HepG2 (cell line): ENCODE results near the gene MAFF. TPM values are rescaled to one million over a fixed set of nuclear protein-coding genes. Genes with fewer than 3 reads are reported as not detected.
A peak's percentile ranks its signal among the peaks of the same experiment; 100 is the strongest.

Experiments
- CBFB ChIP-seq: sonication (generic); formaldehyde crosslinking; IDR thresholded peaks from 2 replicates; pipeline ENCODE4 v1.4.0; 2020; ENCODE audit warnings: missing genetic modification reagents
- CENPX ChIP-seq: sonication (generic); formaldehyde crosslinking; IDR thresholded peaks from 2 replicates; pipeline ENCODE4 v1.9.0; 2021; ENCODE audit warnings: mild to moderate bottlenecking, missing genetic modification reagents, moderate library complexity
- HIVEP1 ChIP-seq: sonication (generic); formaldehyde crosslinking; IDR thresholded peaks from 2 replicates; pipeline ENCODE4 v1.4.0; 2020; ENCODE audit warnings: mild to moderate bottlenecking, missing genetic modification reagents
- HMGA1 ChIP-seq: sonication (generic); formaldehyde crosslinking; conservative IDR thresholded peaks from 2 replicates; pipeline ENCODE4 v1.4.0; 2020; ENCODE audit warnings: missing genetic modification reagents
- MYNN ChIP-seq: sonication (generic); formaldehyde crosslinking; IDR thresholded peaks from 2 replicates; pipeline ENCODE4 v1.4.0; 2020; ENCODE audit warnings: mild to moderate bottlenecking, low read depth, missing genetic modification reagents
- MZF1 ChIP-seq: sonication (generic); formaldehyde crosslinking; IDR thresholded peaks from 2 replicates; pipeline ENCODE4 v1.8.1; 2023; ENCODE audit warnings: mild to moderate bottlenecking, missing genetic modification reagents, borderline replicate concordance
- STAT5B ChIP-seq: sonication (generic); formaldehyde crosslinking; IDR thresholded peaks from 2 replicates; pipeline ENCODE4 v1.4.0; 2020; ENCODE audit warnings: missing genetic modification reagents
- ZBTB33 ChIP-seq: sonication (generic); formaldehyde crosslinking; IDR thresholded peaks from 2 replicates; pipeline ENCODE4 v1.4.0; 2020; ENCODE audit warnings: missing genetic modification reagents
- ZBTB8A ChIP-seq: sonication (generic); formaldehyde crosslinking; IDR thresholded peaks from 2 replicates; pipeline ENCODE4 v1.4.0; 2020; ENCODE audit warnings: mild to moderate bottlenecking, low read depth, missing genetic modification reagents, borderline replicate concordance
- ZEB1 ChIP-seq: IDR thresholded peaks from 2 replicates; pipeline ENCODE4 v1.6.1; 2012; ENCODE audit warnings: mild to moderate bottlenecking, low read depth, inconsistent platforms; ENCODE audit not compliant: insufficient replicate concordance
- ZFP37 ChIP-seq: sonication (generic); formaldehyde crosslinking; IDR thresholded peaks from 2 replicates; pipeline ENCODE4 v1.4.0; 2020; ENCODE audit warnings: missing genetic modification reagents, borderline replicate concordance
- ZMYM3 ChIP-seq: sonication (generic); formaldehyde crosslinking; IDR thresholded peaks from 2 replicates; pipeline ENCODE4 v1.5.1; 2020; ENCODE audit warnings: mild to moderate bottlenecking, missing genetic modification reagents
- ZNF33A ChIP-seq: sonication (generic); formaldehyde crosslinking; IDR thresholded peaks from 2 replicates; pipeline ENCODE4 v1.5.1; 2020; ENCODE audit warnings: missing genetic modification reagents, mild to moderate bottlenecking, moderate library complexity, borderline replicate concordance
- ZNF431 ChIP-seq: sonication (generic); formaldehyde crosslinking; IDR thresholded peaks from 2 replicates; pipeline ENCODE4 v1.9.0; 2022; ENCODE audit warnings: missing genetic modification reagents, low read depth, mild to moderate bottlenecking, borderline replicate concordance
- ZNF451 ChIP-seq: sonication (generic); formaldehyde crosslinking; IDR thresholded peaks from 2 replicates; pipeline ENCODE4 v1.5.0; 2020; ENCODE audit warnings: mild to moderate bottlenecking, missing genetic modification reagents
- ZNF816 ChIP-seq: sonication (generic); formaldehyde crosslinking; IDR thresholded peaks from 2 replicates; pipeline ENCODE4 v1.8.0; 2022; ENCODE audit warnings: missing genetic modification reagents, mild to moderate bottlenecking, borderline replicate concordance
- ZNF839 ChIP-seq: sonication (generic); formaldehyde crosslinking; IDR thresholded peaks from 2 replicates; pipeline ENCODE4 v1.4.0; 2020; ENCODE audit warnings: missing genetic modification reagents, mild to moderate bottlenecking, borderline replicate concordance
- polyA plus RNA-seq, 8 experiments: library from polyadenylated mRNA; depleted of rRNA in 3 of 8; stranded (reverse) in 7 of 8; unstranded in 1 of 8; fragments of >200 nt; fragmentation: Illumina TruSeq in 4 of 8; extraction: Trizol in 4 of 8; gene quantifications; 2 replicates each; pipeline versions ENCODE4 v1.2.1 to v1.2.3, GENCODE V29; 2011 to 2016; ENCODE audit warnings: low read depth in 4 of 8, missing spikeins in 1 of 8, mixed read lengths in 1 of 8; ENCODE audit not compliant: insufficient read depth in 1 of 8
- total RNA-seq, 5 experiments: library from RNA; depleted of rRNA; stranded (reverse); fragments of >200 nt; fragmentation: Illumina TruSeq; extraction: Trizol; gene quantifications; 2 replicates each; pipeline ENCODE4 v1.2.3, GENCODE V29; 2016; ENCODE audit warnings: low read depth in 1 of 5
- TF ChIP-seq, protein P1 (sequence below), 2 experiments: sonication (generic) in 1 of 2; formaldehyde crosslinking in 1 of 2; IDR thresholded peaks; 2 replicates each; pipeline versions ENCODE4 v1.5.1 to v1.6.1; 2011 to 2020; ENCODE audit warnings: borderline replicate concordance in 1 of 2, low read depth in 1 of 2, low read length in 1 of 2, mild to moderate bottlenecking in 1 of 2, missing genetic modification reagents in 1 of 2, moderate library complexity in 1 of 2
- TF ChIP-seq, protein P2 (sequence below): sonication (generic); formaldehyde crosslinking; IDR thresholded peaks from 2 replicates; pipeline ENCODE4 v1.8.0; 2022; ENCODE audit warnings: mild to moderate bottlenecking, missing genetic modification reagents, moderate library complexity
- TF ChIP-seq, protein P3 (sequence below): sonication (generic); formaldehyde crosslinking; IDR thresholded peaks from 2 replicates; pipeline ENCODE4 v1.8.0; 2022; ENCODE audit warnings: missing genetic modification reagents, mild to moderate bottlenecking, moderate library complexity, borderline replicate concordance

Gene MAFF
- total and polyA plus RNA-seq, 2 of the 13 experiments (the other 11 are each of a cell fraction or from before 2014, with no cell fraction given), result 5.4 to 14.3 TPM

DNA sequence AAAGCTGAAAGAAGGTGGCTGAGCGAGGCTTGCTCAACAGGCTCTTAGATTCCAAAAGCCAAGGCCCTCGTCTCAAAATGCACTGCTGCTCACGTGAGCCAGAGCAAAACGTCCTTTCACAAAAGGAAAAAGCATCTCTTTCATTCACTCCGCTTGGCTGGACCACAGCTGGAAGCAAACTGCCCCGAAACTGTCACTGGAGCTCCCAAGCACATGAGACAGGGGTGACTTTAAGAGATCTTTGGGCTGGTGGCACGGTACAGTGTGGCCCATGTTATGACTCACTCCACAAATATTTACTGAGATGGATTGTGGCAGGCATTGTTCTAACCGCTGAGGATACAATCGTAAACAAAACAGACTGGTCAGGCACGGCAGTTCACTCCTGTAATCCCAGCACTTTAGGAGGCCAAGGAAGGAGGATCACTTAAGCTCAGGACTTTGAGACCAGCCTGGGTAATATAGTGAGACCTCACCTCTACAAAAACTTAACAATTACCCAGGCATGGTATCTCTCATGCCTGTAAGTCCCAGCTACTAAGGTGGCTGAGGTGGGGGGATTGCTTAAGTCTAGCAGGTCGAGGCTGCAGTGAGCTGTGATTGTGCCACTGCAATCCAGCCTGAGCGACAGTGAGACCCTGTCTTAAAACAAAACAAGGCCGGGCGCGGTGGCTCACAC, 23.7 kb upstream of the MAFF start (continued):
- TF ChIP-seq CENPX (CRISPR knock-in tag) (no peak), MYNN (CRISPR knock-in tag) (no peak), MZF1 (CRISPR knock-in tag) (no peak), ZNF431 (CRISPR knock-in tag) (no peak), ZBTB8A (no peak), HMGA1 (CRISPR knock-in tag) (no peak), CBFB (CRISPR knock-in tag) (peak; percentile 68; the same call in 1 of the 2 replicates), ZNF839 (no peak), ZBTB33 (CRISPR knock-in tag) (no peak; the same call in 1 of the 2 replicates), ZNF33A (CRISPR knock-in tag) (no peak), ZMYM3 (CRISPR knock-in tag) (peak; percentile 98), HIVEP1 (CRISPR knock-in tag) (0 out of 2 replicates have a peak, but pooled peaks have one; percentile 64), ZNF451 (peak; percentile 39; the same call in 1 of the 2 replicates), STAT5B (CRISPR knock-in tag) (no peak), ZFP37 (0 out of 2 replicates have a peak, but pooled peaks have one; percentile 15), ZEB1 (no peak), ZNF816 (CRISPR knock-in tag) (no peak)
- TF ChIP-seq, protein P1, sequence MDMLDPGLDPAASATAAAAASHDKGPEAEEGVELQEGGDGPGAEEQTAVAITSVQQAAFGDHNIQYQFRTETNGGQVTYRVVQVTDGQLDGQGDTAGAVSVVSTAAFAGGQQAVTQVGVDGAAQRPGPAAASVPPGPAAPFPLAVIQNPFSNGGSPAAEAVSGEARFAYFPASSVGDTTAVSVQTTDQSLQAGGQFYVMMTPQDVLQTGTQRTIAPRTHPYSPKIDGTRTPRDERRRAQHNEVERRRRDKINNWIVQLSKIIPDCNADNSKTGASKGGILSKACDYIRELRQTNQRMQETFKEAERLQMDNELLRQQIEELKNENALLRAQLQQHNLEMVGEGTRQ (IDR thresholded peaks at IDR 0.05; ENCODE audit: low read depth, low read length), result no peak
- TF ChIP-seq, protein P1 (CRISPR knock-in tag; IDR thresholded peaks at IDR 0.05; ENCODE audit: borderline replicate concordance), result peak; percentile 44; the same call in 1 of the 2 replicates
- TF ChIP-seq, protein P2, sequence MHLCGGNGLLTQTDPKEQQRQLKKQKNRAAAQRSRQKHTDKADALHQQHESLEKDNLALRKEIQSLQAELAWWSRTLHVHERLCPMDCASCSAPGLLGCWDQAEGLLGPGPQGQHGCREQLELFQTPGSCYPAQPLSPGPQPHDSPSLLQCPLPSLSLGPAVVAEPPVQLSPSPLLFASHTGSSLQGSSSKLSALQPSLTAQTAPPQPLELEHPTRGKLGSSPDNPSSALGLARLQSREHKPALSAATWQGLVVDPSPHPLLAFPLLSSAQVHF (CRISPR knock-in tag), result no peak
- TF ChIP-seq, protein P3, sequence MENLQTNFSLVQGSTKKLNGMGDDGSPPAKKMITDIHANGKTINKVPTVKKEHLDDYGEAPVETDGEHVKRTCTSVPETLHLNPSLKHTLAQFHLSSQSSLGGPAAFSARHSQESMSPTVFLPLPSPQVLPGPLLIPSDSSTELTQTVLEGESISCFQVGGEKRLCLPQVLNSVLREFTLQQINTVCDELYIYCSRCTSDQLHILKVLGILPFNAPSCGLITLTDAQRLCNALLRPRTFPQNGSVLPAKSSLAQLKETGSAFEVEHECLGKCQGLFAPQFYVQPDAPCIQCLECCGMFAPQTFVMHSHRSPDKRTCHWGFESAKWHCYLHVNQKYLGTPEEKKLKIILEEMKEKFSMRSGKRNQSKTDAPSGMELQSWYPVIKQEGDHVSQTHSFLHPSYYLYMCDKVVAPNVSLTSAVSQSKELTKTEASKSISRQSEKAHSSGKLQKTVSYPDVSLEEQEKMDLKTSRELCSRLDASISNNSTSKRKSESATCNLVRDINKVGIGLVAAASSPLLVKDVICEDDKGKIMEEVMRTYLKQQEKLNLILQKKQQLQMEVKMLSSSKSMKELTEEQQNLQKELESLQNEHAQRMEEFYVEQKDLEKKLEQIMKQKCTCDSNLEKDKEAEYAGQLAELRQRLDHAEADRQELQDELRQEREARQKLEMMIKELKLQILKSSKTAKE, result 0 out of 2 replicates have a peak, but pooled peaks have one; percentile 39
